Neural cell (in vitro differentiated cells): ENCODE data around the gene CYP46A1. TPM values are rescaled to one million over a fixed set of nuclear protein-coding genes. Genes with fewer than 3 reads are reported as not detected.

Source experiments
- H2AFZ ChIP-seq: fragments of 200-600, 300-800 bp; sonication (generic), shearing (Covaris generic); 2 replicates; pipeline ENCODE4 v1.6.0; 2014; ENCODE audit warnings: low read depth, mild to moderate bottlenecking, antibody characterized with exemption, low read length, moderate library complexity
- H3F3A ChIP-seq: fragments of 200-600 bp; shearing (Covaris generic); 2 replicates; pipeline ENCODE4 v1.6.1; 2016; ENCODE audit warnings: mild to moderate bottlenecking, moderate library complexity, mixed read lengths, antibody characterized with exemption, low read length; ENCODE audit not compliant: insufficient read depth, poor library complexity, severe bottlenecking
- H3K27ac ChIP-seq: fragments of 200-600, 300-800 bp; sonication (generic), shearing (Covaris generic); 2 replicates; pipeline ENCODE4 v1.5.1; 2014; ENCODE audit warnings: mild to moderate bottlenecking, low read length, moderate library complexity
- H3K27me3 ChIP-seq: fragments of 300-800, 200-600 bp; sonication (generic), shearing (Covaris generic); 2 replicates; pipeline ENCODE4 v1.6.0; 2014; ENCODE audit warnings: mild to moderate bottlenecking, low read depth, low read length, moderate library complexity; ENCODE audit not compliant: insufficient read depth
- H3K36me3 ChIP-seq: fragments of 300-800, 200-600 bp; sonication (generic), shearing (Covaris generic); 2 replicates; pipeline ENCODE4 v1.5.1; 2014; ENCODE audit warnings: mild to moderate bottlenecking, antibody characterized with exemption, low read length, moderate library complexity; ENCODE audit not compliant: insufficient read depth
- H3K4me2 ChIP-seq: fragments of 300-800, 200-600 bp; sonication (generic), shearing (Covaris generic); 2 replicates; pipeline ENCODE4 v1.6.0; 2014; ENCODE audit warnings: mild to moderate bottlenecking, low read length
- H3K4me3 ChIP-seq: fragments of 300-800, 200-600 bp; sonication (generic), shearing (Covaris generic); 2 replicates; pipeline ENCODE4 v1.5.1; 2014; ENCODE audit warnings: mild to moderate bottlenecking, low read length, moderate library complexity
- H3K79me2 ChIP-seq: fragments of 200-600 bp; shearing (Covaris generic); replicated peaks from 2 replicates; pipeline ENCODE4 v1.6.0; 2014; ENCODE audit warnings: mild to moderate bottlenecking, low read length, moderate library complexity; ENCODE audit not compliant: insufficient read depth
- H3K9ac ChIP-seq: fragments of 300-800, 200-600 bp; sonication (generic), shearing (Covaris generic); 2 replicates; pipeline ENCODE4 v1.6.1; 2016; ENCODE audit warnings: mild to moderate bottlenecking, low read length, mixed read lengths
- H3K9me2 ChIP-seq: fragments of 200-600 bp; shearing (Covaris generic); 2 replicates; pipeline ENCODE4 v1.6.1; 2016; ENCODE audit warnings: mild to moderate bottlenecking, low read length, mixed read lengths; ENCODE audit not compliant: insufficient read depth
- H3K9me3 ChIP-seq: fragments of 200-600, 300-800 bp; sonication (generic), shearing (Covaris generic); 2 replicates; pipeline ENCODE4 v1.6.1; 2016; ENCODE audit warnings: mild to moderate bottlenecking, mixed run types, low read length, moderate library complexity, mixed read lengths
- H4K20me1 ChIP-seq: fragments of 200-600 bp; shearing (Covaris generic); 2 replicates; pipeline ENCODE4 v1.6.1; 2016; ENCODE audit warnings: mild to moderate bottlenecking, mixed run types; ENCODE audit not compliant: insufficient read depth
- EP300 ChIP-seq: fragments of 450-650 bp; conservative IDR thresholded peaks from 2 replicates; pipeline ENCODE4 v1.6.1; 2014; ENCODE audit warnings: antibody characterized with exemption, mild to moderate bottlenecking, moderate library complexity; ENCODE audit not compliant: poor library complexity, severe bottlenecking
- EZH2 ChIP-seq: fragments of 200-600, 300-800 bp; shearing (Covaris generic), sonication (generic); IDR thresholded peaks from 2 replicates; pipeline ENCODE4 v1.6.1; 2014; ENCODE audit warnings: antibody characterized with exemption, low read length, borderline replicate concordance, mild to moderate bottlenecking; ENCODE audit not compliant: insufficient read depth, poor library complexity, severe bottlenecking
- MXI1 ChIP-seq: fragments of 450-650 bp; conservative IDR thresholded peaks from 2 replicates; pipeline ENCODE4 v1.6.1; 2014; ENCODE audit warnings: antibody characterized with exemption, mild to moderate bottlenecking; ENCODE audit not compliant: poor library complexity, severe bottlenecking
- POLR2AphosphoS5 ChIP-seq: IDR thresholded peaks from 2 replicates; pipeline ENCODE4 v1.6.1; 2012
- RAD21 ChIP-seq: fragments of 450-650 bp; conservative IDR thresholded peaks from 2 replicates; pipeline ENCODE4 v1.6.1; 2014; ENCODE audit warnings: antibody characterized with exemption, mild to moderate bottlenecking, moderate library complexity
- SMC3 ChIP-seq: fragments of 450-650 bp; conservative IDR thresholded peaks from 2 replicates; pipeline ENCODE4 v1.6.1; 2014; ENCODE audit warnings: antibody characterized with exemption, mild to moderate bottlenecking, moderate library complexity; ENCODE audit not compliant: poor library complexity
- TAF1 ChIP-seq: IDR thresholded peaks from 2 replicates; pipeline ENCODE4 v1.6.1; 2012; ENCODE audit warnings: low read depth
- polyA plus RNA-seq: library from polyadenylated mRNA; depleted of rRNA; stranded (reverse); fragments of >200 nt; gene quantifications from 2 replicates; pipeline ENCODE4 v1.2.3, GENCODE V29; 2014
- TF ChIP-seq, protein P1 (sequence below): fragments of 450-650 bp; IDR thresholded peaks from 2 replicates; pipeline ENCODE4 v1.5.1; 2014; ENCODE audit warnings: antibody characterized with exemption, mild to moderate bottlenecking, moderate library complexity; ENCODE audit not compliant: poor library complexity, severe bottlenecking
- TF ChIP-seq, protein P2 (sequence below): IDR thresholded peaks from 2 replicates; pipeline ENCODE4 v1.6.1; 2012; ENCODE audit warnings: borderline replicate concordance

The CYP46A1 gene
- polyA plus RNA-seq, 1 donor from 2014 or later = 5.4 TPM

DNA sequence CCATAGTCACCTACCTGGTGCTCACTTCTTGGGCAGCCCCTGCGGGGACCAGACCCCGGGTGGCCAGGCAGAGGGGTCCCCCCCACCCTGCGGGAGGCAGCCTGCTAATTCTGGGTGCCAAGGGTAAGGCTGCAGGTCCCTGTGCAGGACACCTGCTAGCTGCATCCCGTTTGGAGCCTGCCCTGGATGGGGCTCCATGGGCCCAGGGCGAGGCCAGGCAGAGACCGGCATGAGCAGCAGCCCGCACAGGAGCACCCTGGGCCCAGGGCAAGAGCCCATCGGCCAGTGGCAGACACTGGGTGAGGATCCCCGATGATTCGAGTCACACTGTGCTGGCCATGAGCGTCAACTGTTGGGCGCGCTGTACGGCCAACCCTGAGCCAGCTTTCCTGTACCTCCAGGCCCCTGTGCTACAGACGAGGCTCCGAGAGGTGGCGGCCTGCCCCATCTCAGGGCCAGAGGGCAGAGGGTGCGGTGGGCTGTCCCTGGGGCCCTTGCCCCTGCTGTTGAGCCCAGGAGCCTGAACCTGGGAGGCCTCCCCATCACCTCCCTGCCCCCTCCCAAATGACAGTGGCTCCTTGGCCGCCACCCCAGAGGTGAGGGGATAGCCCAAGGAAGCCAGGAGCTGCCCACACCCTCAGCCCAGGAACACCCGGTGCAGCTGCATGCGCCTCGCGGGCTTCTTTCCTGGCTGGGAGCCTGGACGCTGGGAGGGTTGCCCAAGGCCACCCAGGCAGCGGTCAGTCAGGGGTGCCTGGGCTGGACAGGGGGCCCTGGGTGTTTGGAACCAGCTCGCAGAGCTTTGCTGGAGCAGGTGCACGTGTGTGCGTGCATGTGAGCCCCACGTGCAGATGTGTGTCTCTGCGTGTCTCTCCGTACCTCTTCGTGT lies 47.7 kb downstream of the CYP46A1 start:
- Histone ChIP-seq H3K4me3 (no peak overlapping the region), H3K36me3 (no peaks in the 10 kb centered on the region), H3K27ac (no peak overlapping the region), H3K79me2 (no peaks in the 10 kb centered on the region), H2AFZ (no peak overlapping the region), H3F3A (no peaks in the 10 kb centered on the region), H4K20me1 (no peaks in the 10 kb centered on the region), H3K9ac (no peak overlapping the region), H3K4me2 (no peak overlapping the region), H3K9me2 (no peaks in the 10 kb centered on the region), H3K27me3 (no peaks in the 10 kb centered on the region), H3K9me3 (no peaks in the 10 kb centered on the region)
- no peak for TF ChIP-seq TAF1
- no peak for TF ChIP-seq RAD21
- TF ChIP-seq, protein P1, sequence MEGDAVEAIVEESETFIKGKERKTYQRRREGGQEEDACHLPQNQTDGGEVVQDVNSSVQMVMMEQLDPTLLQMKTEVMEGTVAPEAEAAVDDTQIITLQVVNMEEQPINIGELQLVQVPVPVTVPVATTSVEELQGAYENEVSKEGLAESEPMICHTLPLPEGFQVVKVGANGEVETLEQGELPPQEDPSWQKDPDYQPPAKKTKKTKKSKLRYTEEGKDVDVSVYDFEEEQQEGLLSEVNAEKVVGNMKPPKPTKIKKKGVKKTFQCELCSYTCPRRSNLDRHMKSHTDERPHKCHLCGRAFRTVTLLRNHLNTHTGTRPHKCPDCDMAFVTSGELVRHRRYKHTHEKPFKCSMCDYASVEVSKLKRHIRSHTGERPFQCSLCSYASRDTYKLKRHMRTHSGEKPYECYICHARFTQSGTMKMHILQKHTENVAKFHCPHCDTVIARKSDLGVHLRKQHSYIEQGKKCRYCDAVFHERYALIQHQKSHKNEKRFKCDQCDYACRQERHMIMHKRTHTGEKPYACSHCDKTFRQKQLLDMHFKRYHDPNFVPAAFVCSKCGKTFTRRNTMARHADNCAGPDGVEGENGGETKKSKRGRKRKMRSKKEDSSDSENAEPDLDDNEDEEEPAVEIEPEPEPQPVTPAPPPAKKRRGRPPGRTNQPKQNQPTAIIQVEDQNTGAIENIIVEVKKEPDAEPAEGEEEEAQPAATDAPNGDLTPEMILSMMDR = no peak
- no peak for TF ChIP-seq SMC3
- TF ChIP-seq, protein P2, sequence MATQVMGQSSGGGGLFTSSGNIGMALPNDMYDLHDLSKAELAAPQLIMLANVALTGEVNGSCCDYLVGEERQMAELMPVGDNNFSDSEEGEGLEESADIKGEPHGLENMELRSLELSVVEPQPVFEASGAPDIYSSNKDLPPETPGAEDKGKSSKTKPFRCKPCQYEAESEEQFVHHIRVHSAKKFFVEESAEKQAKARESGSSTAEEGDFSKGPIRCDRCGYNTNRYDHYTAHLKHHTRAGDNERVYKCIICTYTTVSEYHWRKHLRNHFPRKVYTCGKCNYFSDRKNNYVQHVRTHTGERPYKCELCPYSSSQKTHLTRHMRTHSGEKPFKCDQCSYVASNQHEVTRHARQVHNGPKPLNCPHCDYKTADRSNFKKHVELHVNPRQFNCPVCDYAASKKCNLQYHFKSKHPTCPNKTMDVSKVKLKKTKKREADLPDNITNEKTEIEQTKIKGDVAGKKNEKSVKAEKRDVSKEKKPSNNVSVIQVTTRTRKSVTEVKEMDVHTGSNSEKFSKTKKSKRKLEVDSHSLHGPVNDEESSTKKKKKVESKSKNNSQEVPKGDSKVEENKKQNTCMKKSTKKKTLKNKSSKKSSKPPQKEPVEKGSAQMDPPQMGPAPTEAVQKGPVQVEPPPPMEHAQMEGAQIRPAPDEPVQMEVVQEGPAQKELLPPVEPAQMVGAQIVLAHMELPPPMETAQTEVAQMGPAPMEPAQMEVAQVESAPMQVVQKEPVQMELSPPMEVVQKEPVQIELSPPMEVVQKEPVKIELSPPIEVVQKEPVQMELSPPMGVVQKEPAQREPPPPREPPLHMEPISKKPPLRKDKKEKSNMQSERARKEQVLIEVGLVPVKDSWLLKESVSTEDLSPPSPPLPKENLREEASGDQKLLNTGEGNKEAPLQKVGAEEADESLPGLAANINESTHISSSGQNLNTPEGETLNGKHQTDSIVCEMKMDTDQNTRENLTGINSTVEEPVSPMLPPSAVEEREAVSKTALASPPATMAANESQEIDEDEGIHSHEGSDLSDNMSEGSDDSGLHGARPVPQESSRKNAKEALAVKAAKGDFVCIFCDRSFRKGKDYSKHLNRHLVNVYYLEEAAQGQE = no peak

DNA sequence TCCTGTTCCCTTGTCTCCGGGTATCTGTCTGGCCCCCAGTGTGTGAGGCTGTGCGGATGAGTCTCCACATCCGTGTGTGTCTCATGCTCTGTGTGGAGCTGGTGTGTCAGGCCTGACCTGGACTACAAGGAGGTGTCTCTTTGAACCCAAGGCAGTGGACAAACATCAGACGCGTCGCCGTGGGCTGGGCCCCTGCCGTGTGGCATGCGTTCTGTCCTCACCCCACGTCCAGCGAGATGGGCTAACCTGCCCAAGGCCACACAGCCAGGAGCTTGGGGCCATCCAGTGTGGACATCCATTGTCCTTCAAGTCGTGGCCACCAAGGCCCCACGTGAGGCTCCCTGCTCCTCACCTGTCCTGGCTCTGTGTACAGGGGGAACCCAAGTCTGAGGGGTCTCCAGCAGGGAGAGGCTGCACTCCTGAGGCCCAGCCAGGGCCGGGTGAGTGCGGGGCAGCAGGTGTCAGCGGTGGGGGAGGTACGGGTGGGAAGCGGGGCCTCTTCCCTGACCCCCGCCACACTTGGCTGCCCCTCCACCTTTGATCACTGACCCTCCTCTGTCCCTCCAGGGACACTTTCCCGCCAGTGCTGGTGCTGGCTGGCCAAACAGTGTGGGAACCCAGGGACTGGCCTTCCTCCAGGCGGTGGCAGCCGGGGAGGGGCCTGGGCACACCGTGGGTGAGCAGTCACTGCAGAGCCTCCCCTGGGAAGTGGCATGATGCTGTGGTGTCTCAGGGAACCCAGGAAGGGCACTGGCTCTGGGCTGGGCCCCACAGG lies 48.5 kb downstream of the CYP46A1 start:
- Histone ChIP-seq H3K27ac (no peak overlapping the region), H3K9me3 (no peaks in the 10 kb centered on the region), H3K4me2 (no peak overlapping the region), H3K79me2 (no peaks in the 10 kb centered on the region), H3K9ac (no peak overlapping the region), H2AFZ (no peak overlapping the region), H3K4me3 (no peak overlapping the region), H3F3A (no peaks in the 10 kb centered on the region), H3K36me3 (no peaks in the 10 kb centered on the region), H3K27me3 (no peaks in the 10 kb centered on the region), H4K20me1 (no peaks in the 10 kb centered on the region), H3K9me2 (no peaks in the 10 kb centered on the region)
- TF ChIP-seq TAF1 = no peak
- TF ChIP-seq POLR2AphosphoS5 = no peak
- TF ChIP-seq EZH2 = no peak
- TF ChIP-seq, protein P1 = no peak
- TF ChIP-seq SMC3 = no peak
- TF ChIP-seq, protein P2 = no peak
- no peak for TF ChIP-seq RAD21
- TF ChIP-seq MXI1 = no peak
- TF ChIP-seq EP300 = no peak
